GM13976 (cell line): Measurements from ENCODE around the gene FADS2.

Source experiments
- DNase-seq: peaks from one replicate; pipeline ENCODE4 v3.0.0; 2012; ENCODE audit warnings: low spot score
- in situ Hi-C: fragments of 300-500 bp; cut with MboI; formaldehyde crosslinking; loops from one replicate; pipeline ENCODE4 v1.12.0; 2022; ENCODE audit warnings: low sequenced_read_pairs, mixed read lengths, inconsistent platforms; ENCODE audit not compliant: unreplicated experiment
- TF ChIP-seq, protein P1 (sequence below): IDR thresholded peaks from 2 replicates; pipeline ENCODE4 v1.5.1; 2012; ENCODE audit warnings: borderline replicate concordance, mild to moderate bottlenecking; ENCODE audit not compliant: insufficient read depth; ENCODE audit errors: extremely low read depth, missing control alignments, control extremely low read depth

FADS2 gene

DNA sequence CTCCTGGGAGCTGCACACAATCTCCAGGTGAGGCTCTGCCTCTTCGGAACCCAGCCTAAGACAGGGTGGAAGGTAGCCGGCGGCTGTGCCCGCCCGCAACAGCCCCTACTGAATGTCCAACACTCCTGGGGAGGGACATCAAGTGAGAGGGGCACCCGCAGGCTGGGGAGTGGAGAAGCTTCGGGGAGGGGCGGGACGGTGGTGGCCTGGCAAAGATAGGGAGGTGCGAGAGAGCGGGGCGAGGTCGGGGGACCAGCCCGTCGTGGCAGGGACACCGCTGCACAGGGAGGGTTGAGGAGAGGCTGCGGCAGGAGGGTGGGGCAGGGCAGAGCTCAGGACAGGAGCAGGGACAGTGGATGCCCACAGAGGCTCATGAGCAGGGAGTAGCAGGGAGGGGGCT is 72.2 kb downstream of the FADS2 start:
- in situ Hi-C loops, result no loop called here
- no peak for DNase-seq
- TF ChIP-seq, protein P1, sequence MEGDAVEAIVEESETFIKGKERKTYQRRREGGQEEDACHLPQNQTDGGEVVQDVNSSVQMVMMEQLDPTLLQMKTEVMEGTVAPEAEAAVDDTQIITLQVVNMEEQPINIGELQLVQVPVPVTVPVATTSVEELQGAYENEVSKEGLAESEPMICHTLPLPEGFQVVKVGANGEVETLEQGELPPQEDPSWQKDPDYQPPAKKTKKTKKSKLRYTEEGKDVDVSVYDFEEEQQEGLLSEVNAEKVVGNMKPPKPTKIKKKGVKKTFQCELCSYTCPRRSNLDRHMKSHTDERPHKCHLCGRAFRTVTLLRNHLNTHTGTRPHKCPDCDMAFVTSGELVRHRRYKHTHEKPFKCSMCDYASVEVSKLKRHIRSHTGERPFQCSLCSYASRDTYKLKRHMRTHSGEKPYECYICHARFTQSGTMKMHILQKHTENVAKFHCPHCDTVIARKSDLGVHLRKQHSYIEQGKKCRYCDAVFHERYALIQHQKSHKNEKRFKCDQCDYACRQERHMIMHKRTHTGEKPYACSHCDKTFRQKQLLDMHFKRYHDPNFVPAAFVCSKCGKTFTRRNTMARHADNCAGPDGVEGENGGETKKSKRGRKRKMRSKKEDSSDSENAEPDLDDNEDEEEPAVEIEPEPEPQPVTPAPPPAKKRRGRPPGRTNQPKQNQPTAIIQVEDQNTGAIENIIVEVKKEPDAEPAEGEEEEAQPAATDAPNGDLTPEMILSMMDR, result no peak

DNA sequence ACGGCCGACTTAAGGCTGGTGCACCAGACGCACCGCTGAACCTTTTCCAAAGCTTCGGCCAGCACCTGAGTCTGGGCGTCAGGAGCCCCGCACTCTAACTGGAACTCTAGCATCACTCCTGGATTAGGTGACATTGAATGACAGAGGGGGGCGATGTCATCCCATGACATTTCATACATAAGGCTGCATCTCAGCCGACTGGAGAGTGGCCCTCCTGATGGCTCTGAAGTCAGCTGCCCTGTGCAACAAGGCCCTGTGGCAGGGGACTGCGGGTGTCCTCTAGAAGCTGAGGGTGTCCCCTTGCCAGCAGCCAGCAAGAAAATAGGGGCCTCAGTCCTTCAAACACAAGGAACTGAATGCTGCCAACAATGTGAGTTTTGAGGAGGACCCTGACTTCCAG is 73.3 kb downstream of the FADS2 start:
- in situ Hi-C loops, result no loop called here
- no peak for DNase-seq
- TF ChIP-seq, protein P1, result no peak

DNA sequence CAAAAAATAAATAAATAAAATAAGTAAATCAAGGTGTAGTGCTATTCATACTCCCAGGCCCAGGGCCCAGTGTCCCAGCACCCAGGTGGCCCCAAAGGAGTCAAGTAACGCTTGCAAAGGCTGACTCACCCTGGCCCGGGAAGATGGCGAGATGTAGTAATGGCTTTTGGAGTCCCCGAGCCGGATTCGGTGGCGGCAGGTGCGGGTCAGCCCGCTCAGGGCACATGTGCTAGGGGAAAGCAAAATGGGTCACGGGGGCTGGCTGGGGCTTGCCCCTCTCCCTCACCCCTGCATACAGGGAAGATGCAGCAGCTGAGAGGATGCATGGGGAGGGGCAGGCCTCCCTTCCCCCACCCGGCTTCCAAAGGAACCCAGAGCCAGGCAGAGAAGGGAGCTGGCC is 74.2 kb downstream of the FADS2 start:
- TF ChIP-seq, protein P1, result no peak
- in situ Hi-C loops, result no loop called here
- DNase-seq, result no peak

DNA sequence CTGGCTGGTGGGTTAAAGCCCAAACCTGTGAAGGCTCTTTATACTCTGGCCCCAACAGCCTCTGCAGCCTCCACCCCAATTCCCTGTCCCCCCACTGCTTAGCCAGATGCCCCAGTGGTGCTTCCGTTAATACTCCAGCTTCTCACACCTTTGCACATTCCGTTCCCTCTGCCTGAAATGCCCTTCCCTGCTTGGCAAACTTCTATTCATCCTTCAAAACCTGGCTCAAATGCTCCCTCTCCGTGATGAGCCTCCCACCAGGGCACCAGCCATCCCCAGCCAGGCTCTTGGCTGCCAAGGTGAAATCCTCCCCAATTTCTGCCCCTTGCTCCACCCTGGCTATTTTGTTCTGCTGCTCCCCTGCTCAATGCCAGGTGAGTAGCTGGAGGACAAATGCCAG is 75.7 kb downstream of the FADS2 start:
- in situ Hi-C loops, result no loop called here
- TF ChIP-seq, protein P1, result no peak
- DNase-seq, result no peak

- TF ChIP-seq, protein P1, result no peak
- DNase-seq, result no peak
- in situ Hi-C loops, result no loop called here
These were observed 76.5 kb downstream of the FADS2 start for GRCh38 chr11:61904539-61905048.

GRCh38 chr11:61905067-61905696 is 77.1 kb downstream of the FADS2 start:
- in situ Hi-C loops, result no loop called here
- TF ChIP-seq, protein P1, result no peak
- no peak for DNase-seq
